OCI-LY1 (cell line): ENCODE data around the gene MRC2.

Experiments used
- H2AFZ ChIP-seq: fragments of 200-600 bp; sonication (generic), shearing (Covaris generic); 2 replicates; pipeline ENCODE4 v1.6.0; 2014; ENCODE audit warnings: antibody characterized with exemption, mild to moderate bottlenecking, low read length
- H3F3A ChIP-seq: fragments of 200-600 bp; sonication (generic), shearing (Covaris generic); 2 replicates; pipeline ENCODE4 v1.6.0; 2014; ENCODE audit warnings: mild to moderate bottlenecking, antibody characterized with exemption, low read length, moderate library complexity; ENCODE audit not compliant: insufficient read depth
- H3K27ac ChIP-seq: fragments of 200-600 bp; sonication (generic); 2 replicates; pipeline ENCODE4 v1.5.1; 2014; ENCODE audit warnings: low read length, mixed run types, mild to moderate bottlenecking, low read depth; ENCODE audit not compliant: poor library complexity, severe bottlenecking
- H3K27me3 ChIP-seq: fragments of 200-600 bp; sonication (generic); 2 replicates; pipeline ENCODE4 v1.6.0; 2014; ENCODE audit warnings: antibody characterized with exemption, mild to moderate bottlenecking, low read length, moderate library complexity; ENCODE audit not compliant: insufficient read depth
- H3K36me3 ChIP-seq: fragments of 200-600 bp; sonication (generic); 2 replicates; pipeline ENCODE4 v1.6.1; 2014; ENCODE audit warnings: mild to moderate bottlenecking, antibody characterized with exemption, low read length, moderate library complexity, mixed read lengths; ENCODE audit not compliant: insufficient read depth
- H3K4me1 ChIP-seq: fragments of 200-600 bp; sonication (generic); 2 replicates; pipeline ENCODE4 v1.5.1; 2014; ENCODE audit warnings: mild to moderate bottlenecking, low read length, moderate library complexity; ENCODE audit not compliant: insufficient read depth, severe bottlenecking
- H3K4me2 ChIP-seq: fragments of 200-600 bp; sonication (generic), shearing (Covaris generic); 2 replicates; pipeline ENCODE4 v1.6.1; 2014; ENCODE audit warnings: low read length
- H3K4me3 ChIP-seq: fragments of 200-600 bp; sonication (generic); 2 replicates; pipeline ENCODE4 v1.5.1; 2014; ENCODE audit warnings: low read length, low read depth, mild to moderate bottlenecking, mixed read lengths; ENCODE audit not compliant: poor library complexity, severe bottlenecking
- H3K79me2 ChIP-seq: fragments of 200-600 bp; shearing (Covaris generic); 2 replicates; pipeline ENCODE4 v1.6.1; 2016; ENCODE audit warnings: mixed run types, low read length, mixed read lengths; ENCODE audit not compliant: insufficient read depth
- H3K9ac ChIP-seq: fragments of 200-600 bp; sonication (generic), shearing (Covaris generic); 2 replicates; pipeline ENCODE4 v1.6.1; 2014; ENCODE audit warnings: mild to moderate bottlenecking, low read length, mixed read lengths
- H3K9me2 ChIP-seq: fragments of 200-600 bp; sonication (generic), shearing (Covaris generic); 2 replicates; pipeline ENCODE4 v1.6.1; 2014; ENCODE audit warnings: low read depth, mild to moderate bottlenecking, low read length, mixed read lengths
- H3K9me3 ChIP-seq: fragments of 200-600 bp; shearing (Covaris generic); 2 replicates; pipeline ENCODE4 v1.6.1; 2014; ENCODE audit warnings: low read length, mixed read lengths
- H4K20me1 ChIP-seq: fragments of 200-600 bp; sonication (generic), shearing (Covaris generic); 2 replicates; pipeline ENCODE4 v1.6.0; 2016; ENCODE audit warnings: mild to moderate bottlenecking, low read length; ENCODE audit not compliant: insufficient read depth
- CTCF ChIP-seq: fragments of 200-600 bp; sonication (generic), shearing (Covaris generic); IDR thresholded peaks from 2 replicates; pipeline ENCODE4 v1.5.1; 2017; ENCODE audit warnings: mild to moderate bottlenecking, antibody characterized with exemption, low read length, moderate library complexity, mixed read lengths
- EZH2 ChIP-seq: fragments of 200-600 bp; sonication (generic), shearing (Covaris generic); IDR thresholded peaks from 2 replicates; pipeline ENCODE4 v1.8.0; 2017; ENCODE audit warnings: borderline replicate concordance, mixed run types, mild to moderate bottlenecking, antibody characterized with exemption, low read length, moderate library complexity, mixed read lengths

Gene MRC2

GRCh38 chr17:62643496-62643895 lies 16.0 kb downstream of the MRC2 start:
- TF ChIP-seq CTCF (no peak), EZH2 (no peak)
- Histone ChIP-seq H3K27me3 (peaks cover 14% of the 10 kb centered on the region), H3F3A (no peaks in the 10 kb centered on the region), H3K4me3 (no peak overlapping the region), H3K9me2 (no peaks in the 10 kb centered on the region), H4K20me1 (no peaks in the 10 kb centered on the region), H3K79me2 (no peaks in the 10 kb centered on the region), H3K4me2 (no peak overlapping the region), H3K9me3 (no peaks in the 10 kb centered on the region), H3K27ac (no peak overlapping the region), H2AFZ (no peak overlapping the region), H3K36me3 (no peaks in the 10 kb centered on the region), H3K9ac (no peak overlapping the region), H3K4me1 (no peaks in the 10 kb centered on the region)

DNA sequence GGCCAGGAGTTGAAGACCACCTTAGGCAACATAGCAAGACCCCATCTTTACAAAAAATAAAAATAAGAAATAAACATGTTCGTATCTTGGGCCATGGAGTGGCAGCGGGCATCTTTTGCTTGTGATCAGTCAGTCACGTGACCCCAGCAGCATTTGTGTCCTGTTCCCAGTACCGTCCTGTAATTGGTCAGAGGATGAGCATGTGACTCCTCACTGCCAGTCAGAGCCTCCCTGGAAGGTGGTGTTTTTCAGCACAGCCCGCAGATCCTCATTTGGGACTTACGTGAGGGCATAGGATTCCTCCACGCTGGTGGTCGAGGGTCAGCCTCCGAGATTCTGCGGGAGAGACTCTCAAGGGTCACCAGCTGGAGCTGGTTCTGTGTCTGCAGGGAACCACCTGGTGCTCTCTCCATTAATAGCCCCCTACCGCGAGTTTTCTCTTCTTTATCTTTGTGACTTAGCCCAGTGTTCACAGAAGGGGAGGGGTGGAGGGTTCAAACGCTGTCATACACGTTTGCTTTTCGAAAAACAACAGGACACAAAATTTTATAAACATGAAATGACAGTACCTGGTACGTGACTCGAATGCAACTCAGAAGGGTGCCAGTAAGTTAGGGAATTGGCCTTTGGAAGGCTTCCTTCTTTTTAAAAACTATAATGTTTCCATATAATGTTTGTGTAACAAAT lies 17.2 kb downstream of the MRC2 start:
- Histone ChIP-seq H3K9me3 (no peaks in the 10 kb centered on the region), H3K79me2 (no peaks in the 10 kb centered on the region), H3F3A (no peaks in the 10 kb centered on the region), H3K9ac (no peak overlapping the region), H3K4me1 (no peaks in the 10 kb centered on the region), H3K27ac (no peak overlapping the region), H3K27me3 (peaks cover 14% of the 10 kb centered on the region), H3K9me2 (no peaks in the 10 kb centered on the region), H3K4me3 (no peak overlapping the region), H2AFZ (no peak overlapping the region), H3K36me3 (no peaks in the 10 kb centered on the region), H4K20me1 (no peaks in the 10 kb centered on the region), H3K4me2 (no peak overlapping the region)
- TF ChIP-seq CTCF (no peak), EZH2 (no peak)

DNA sequence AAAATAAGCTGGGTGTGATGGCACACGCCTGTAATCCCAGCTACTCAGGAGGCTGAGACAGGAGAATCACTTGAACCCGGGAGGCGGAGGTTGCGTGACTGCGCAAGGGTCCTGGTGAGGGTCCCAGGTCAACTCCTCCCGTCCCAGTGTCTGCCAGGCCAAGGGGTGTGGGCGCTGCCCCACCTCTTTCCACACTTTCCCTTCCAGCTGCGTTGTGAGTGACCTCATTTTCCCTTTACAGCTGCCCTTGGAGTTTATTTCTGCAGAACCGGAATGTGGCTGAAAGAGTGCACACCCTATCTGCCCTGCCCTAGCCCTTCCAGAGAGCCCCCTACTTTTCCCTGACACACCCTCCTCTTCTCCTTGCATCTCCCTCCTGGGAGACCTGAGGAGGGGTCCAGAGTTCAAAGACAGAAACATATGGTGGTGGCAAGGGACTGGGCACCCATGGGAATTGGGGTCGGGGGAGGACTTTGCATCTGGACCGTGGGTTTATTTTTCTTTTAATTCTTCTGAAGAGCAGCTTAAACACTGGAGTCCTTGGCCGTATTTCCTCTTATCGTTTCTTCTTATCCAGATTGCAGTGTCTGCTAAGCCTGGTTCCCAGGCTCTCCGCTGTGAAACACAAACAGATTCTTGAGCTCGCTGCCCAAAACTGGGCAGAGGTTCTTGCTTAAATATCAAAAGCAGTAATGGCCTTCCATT lies 20.9 kb downstream of the MRC2 start:
- Histone ChIP-seq H3F3A (no peaks in the 10 kb centered on the region), H3K4me3 (no peak overlapping the region), H3K27ac (no peak overlapping the region), H3K9me2 (no peaks in the 10 kb centered on the region), H3K4me2 (no peak overlapping the region), H3K4me1 (peaks cover 16% of the 10 kb centered on the region), H3K9ac (no peak overlapping the region), H3K36me3 (no peaks in the 10 kb centered on the region), H2AFZ (no peak overlapping the region), H3K27me3 (peaks cover 6% of the 10 kb centered on the region; the same call in 1 of the 2 replicates), H3K79me2 (no peaks in the 10 kb centered on the region), H3K9me3 (no peaks in the 10 kb centered on the region), H4K20me1 (no peaks in the 10 kb centered on the region)
- TF ChIP-seq EZH2, result no peak
- no peak for TF ChIP-seq CTCF
